Keratinocyte (primary cell): ENCODE data around the gene PYROXD2.

Experiments
- CTCF ChIP-seq, 3 experiments: IDR thresholded peaks in 1 of 3; conservative IDR thresholded peaks in 1 of 3; optimal IDR thresholded peaks in 1 of 3; 2 replicates in 2 of 3; 3 replicates in 1 of 3; pipeline versions ENCODE3 to v1.5.1; 2011; ENCODE audit warnings: low read length in 3 of 3, mild to moderate bottlenecking in 3 of 3, moderate library complexity in 2 of 3, control low read depth in 1 of 3, inconsistent platforms in 1 of 3; ENCODE audit not compliant: insufficient read depth in 2 of 3; ENCODE audit errors: extremely low read depth in 1 of 3
- EZH2 ChIP-seq: IDR thresholded peaks from one replicate; pipeline ENCODE4 v1.6.1; 2012; ENCODE audit warnings: inconsistent platforms, mild to moderate bottlenecking, low read length, moderate library complexity

GRCh38 chr10:98389398-98389797, 25.6 kb downstream of the PYROXD2 start:
- TF ChIP-seq CTCF (optimal IDR thresholded peaks at IDR 0.05 in 1 of 3, IDR thresholded peaks at IDR 0.05 in 1 of 3, conservative IDR thresholded peaks at IDR 0.05 in 1 of 3; ENCODE audit: extremely low read depth in 1 of 3, insufficient read depth in 2 of 3, low read length in 3 of 3) = no peak
- no peak for TF ChIP-seq EZH2
